Left ventricle myocardium inferior (tissue), 1 donor: ENCODE data around the gene RAPGEF2. TPM values are rescaled to one million over a fixed set of nuclear protein-coding genes. Genes with fewer than 3 reads are reported as not detected.

Source experiments
- DNase-seq: peaks from one replicate; pipeline ENCODE4 v3.0.0-alpha.2; 2020
- H3K27ac ChIP-seq: fragments of 200-600 bp; replicated peaks from 2 replicates; pipeline ENCODE4 v1.8.0; 2021
- H3K27me3 ChIP-seq: fragments of 200-600 bp; 2 replicates; pipeline ENCODE4 v1.8.0; 2021; ENCODE audit warnings: low read depth
- H3K36me3 ChIP-seq: fragments of 200-600 bp; 2 replicates; pipeline ENCODE4 v1.8.0; 2021
- H3K4me1 ChIP-seq: fragments of 200-600 bp; 2 replicates; pipeline ENCODE4 v1.8.0; 2021
- H3K4me3 ChIP-seq: fragments of 200-600 bp; 2 replicates; pipeline ENCODE4 v1.8.0; 2021; ENCODE audit warnings: mild to moderate bottlenecking, moderate library complexity
- H3K9me3 ChIP-seq: fragments of 200-600 bp; replicated peaks from 2 replicates; pipeline ENCODE4 v1.8.0; 2021
- CTCF ChIP-seq: fragments of 200-600 bp; IDR thresholded peaks from 2 replicates; pipeline ENCODE4 v1.8.0; 2021; ENCODE audit warnings: antibody characterized with exemption, mild to moderate bottlenecking, borderline replicate concordance
- intact Hi-C: fragments of 100-400 bp; cut with micrococcal nuclease; formaldehyde crosslinking; loops from one replicate; pipeline ENCODE4 v1.11.0; 2022
- total RNA-seq: library from RNA; stranded (reverse); fragmentation: NEBNext Ultra II Directional; extraction: Animal tissue kit (Norgen Biotek cat#: 25700); gene quantifications from one replicate; pipeline ENCODE4 v1.2.1, GENCODE V29; 2021
- donor health status: DM: no; HTN: yes; CAD: no; lungs with severe emphysema.

Gene RAPGEF2
- total RNA-seq, 1 donor from 2014 or later: 51.5 TPM

GRCh38 chr4:159284113-159284512 is 181.2 kb downstream of the RAPGEF2 start:
- Histone ChIP-seq H3K4me1 (peaks cover 62% of the 10 kb centered on the region), H3K9me3 (no peaks in the 10 kb centered on the region), H3K4me3 (peak overlapping the region; percentile 16), H3K27me3 (no peaks in the 10 kb centered on the region), H3K27ac (peak overlapping the region; percentile 40), H3K36me3 (no peaks in the 10 kb centered on the region)
- TF ChIP-seq CTCF: no peak
- DNase-seq: no peak
- intact Hi-C loops: no loop called here

- no peak for DNase-seq
- Histone ChIP-seq H3K36me3 (no peaks in the 10 kb centered on the region), H3K27ac (no peak overlapping the region), H3K4me3 (no peak overlapping the region), H3K4me1 (peaks cover 62% of the 10 kb centered on the region), H3K27me3 (no peaks in the 10 kb centered on the region), H3K9me3 (no peaks in the 10 kb centered on the region)
- intact Hi-C loops: no loop called here
- no peak for TF ChIP-seq CTCF
Measured at GRCh38 chr4:159284733-159285132, 181.9 kb downstream of the RAPGEF2 start.

GRCh38 chr4:159287767-159288166 is 184.9 kb downstream of the RAPGEF2 start:
- Histone ChIP-seq H3K9me3 (no peaks in the 10 kb centered on the region), H3K36me3 (no peaks in the 10 kb centered on the region), H3K27ac (no peak overlapping the region), H3K4me3 (no peak overlapping the region), H3K27me3 (no peaks in the 10 kb centered on the region), H3K4me1 (peaks cover 66% of the 10 kb centered on the region)
- intact Hi-C loops: no loop called here
- DNase-seq: no peak
- TF ChIP-seq CTCF: no peak

- H3K9me3 ChIP-seq: no peaks in the 10 kb centered on the region
- peak overlapping the region; percentile 14 for H3K27ac ChIP-seq
- no peak overlapping the region for H3K4me3 ChIP-seq
- DNase-seq: no peak
- TF ChIP-seq CTCF: no peak
- intact Hi-C loops: no loop called here
- H3K4me1 ChIP-seq: peaks cover 69% of the 10 kb centered on the region
- H3K27me3 ChIP-seq: no peaks in the 10 kb centered on the region
- no peaks in the 10 kb centered on the region for H3K36me3 ChIP-seq
Measured at GRCh38 chr4:159289682-159290081, 186.8 kb downstream of the RAPGEF2 start.

GRCh38 chr4:159290321-159291030 is 187.6 kb downstream of the RAPGEF2 start:
- H3K27ac ChIP-seq: peak overlapping the region; percentile 14
- DNase-seq: no peak
- no peak overlapping the region for H3K4me3 ChIP-seq
- no peak for TF ChIP-seq CTCF
- no peaks in the 10 kb centered on the region for H3K9me3 ChIP-seq
- peaks cover 77% of the 10 kb centered on the region for H3K4me1 ChIP-seq
- no peaks in the 10 kb centered on the region for H3K36me3 ChIP-seq
- intact Hi-C loops: no loop called here
- no peaks in the 10 kb centered on the region for H3K27me3 ChIP-seq
